ENCODE data around the gene SLC25A24. TPM values are rescaled to one million over a fixed set of nuclear protein-coding genes. Genes with fewer than 3 reads are reported as not detected.
"Not testable (repeated sequence)": the region's sequence is repeated elsewhere in the genome, so short reads cannot be mapped to it uniquely, and the experiment has no call there.

The SLC25A24 gene
- total RNA-seq, 1 donor from 2014 or later = 46.9 TPM

DNA sequence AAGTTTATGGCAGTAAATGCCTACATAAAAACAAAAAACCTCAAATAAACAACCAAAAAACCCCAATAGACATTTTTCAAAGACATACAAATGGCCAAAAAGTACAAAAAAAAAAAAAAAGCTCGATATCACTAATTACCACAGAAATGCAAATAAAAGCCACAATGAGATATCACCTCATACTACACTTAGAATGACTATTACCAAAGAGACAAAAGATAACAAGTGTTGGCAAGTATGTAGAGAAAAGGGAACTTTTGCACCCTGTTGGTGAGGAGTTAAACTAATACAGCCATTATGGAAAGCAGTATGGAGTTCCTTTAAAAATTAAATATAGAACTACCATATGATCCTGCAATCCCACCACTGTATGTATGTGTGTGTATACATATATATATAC is 21.1 kb downstream of the SLC25A24 start:
- no peak overlapping the region for H3K27ac Mint-ChIP-seq
- H3K4me3 Mint-ChIP-seq (ENCODE audit: low read depth) = no peak overlapping the region
- H3K27me3 Mint-ChIP-seq = no peaks in the 10 kb centered on the region
- peaks cover 78% of the 10 kb centered on the region for H3K36me3 Mint-ChIP-seq (ENCODE audit: insufficient read depth)
- no peak for TF ChIP-seq CTCF (IDR thresholded peaks at IDR 0.05; ENCODE audit: unreplicated experiment)
- peaks cover 43% of the 10 kb centered on the region for H3K9me3 Mint-ChIP-seq (ENCODE audit: low read depth)
- H3K4me1 Mint-ChIP-seq (ENCODE audit: low read depth) = no peaks in the 10 kb centered on the region
- DNase-seq (ENCODE audit: low spot score, unreplicated experiment) = no peak

GRCh38 chr1:108162409-108162808 is 37.7 kb downstream of the SLC25A24 start:
- H3K36me3 Mint-ChIP-seq (ENCODE audit: insufficient read depth) = peaks cover 35% of the 10 kb centered on the region
- not testable (repeated sequence) for DNase-seq (ENCODE audit: low spot score, unreplicated experiment); H3K9me3 Mint-ChIP-seq (ENCODE audit: low read depth); H3K4me3 Mint-ChIP-seq (ENCODE audit: low read depth); H3K27ac Mint-ChIP-seq; H3K27me3 Mint-ChIP-seq; H3K4me1 Mint-ChIP-seq (ENCODE audit: low read depth)

DNA sequence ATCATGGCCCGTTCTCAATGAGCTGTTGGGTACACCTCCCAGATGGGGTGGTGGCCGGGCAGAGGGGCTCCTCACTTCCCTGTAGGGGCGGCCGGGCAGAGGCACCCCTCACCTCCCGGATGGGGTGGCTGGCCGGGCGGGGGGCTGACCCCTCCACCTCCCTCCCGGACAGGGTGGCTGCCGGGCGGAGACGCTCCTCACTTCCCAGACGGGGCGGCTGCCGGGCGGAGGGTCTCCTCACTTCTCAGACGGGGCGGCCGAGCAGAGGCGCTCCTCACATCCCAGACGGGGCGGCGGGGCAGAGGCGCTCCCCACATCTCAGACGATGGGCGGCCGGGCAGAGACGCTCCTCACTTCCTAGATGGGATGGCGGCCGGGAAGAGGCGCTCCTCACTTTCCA is 40.2 kb downstream of the SLC25A24 start:
- not testable (repeated sequence) for H3K9me3 Mint-ChIP-seq (ENCODE audit: low read depth); H3K4me3 Mint-ChIP-seq (ENCODE audit: low read depth); H3K4me1 Mint-ChIP-seq (ENCODE audit: low read depth); DNase-seq (ENCODE audit: low spot score, unreplicated experiment); H3K27me3 Mint-ChIP-seq; H3K27ac Mint-ChIP-seq
- H3K36me3 Mint-ChIP-seq (ENCODE audit: insufficient read depth) = peaks cover 30% of the 10 kb centered on the region

DNA sequence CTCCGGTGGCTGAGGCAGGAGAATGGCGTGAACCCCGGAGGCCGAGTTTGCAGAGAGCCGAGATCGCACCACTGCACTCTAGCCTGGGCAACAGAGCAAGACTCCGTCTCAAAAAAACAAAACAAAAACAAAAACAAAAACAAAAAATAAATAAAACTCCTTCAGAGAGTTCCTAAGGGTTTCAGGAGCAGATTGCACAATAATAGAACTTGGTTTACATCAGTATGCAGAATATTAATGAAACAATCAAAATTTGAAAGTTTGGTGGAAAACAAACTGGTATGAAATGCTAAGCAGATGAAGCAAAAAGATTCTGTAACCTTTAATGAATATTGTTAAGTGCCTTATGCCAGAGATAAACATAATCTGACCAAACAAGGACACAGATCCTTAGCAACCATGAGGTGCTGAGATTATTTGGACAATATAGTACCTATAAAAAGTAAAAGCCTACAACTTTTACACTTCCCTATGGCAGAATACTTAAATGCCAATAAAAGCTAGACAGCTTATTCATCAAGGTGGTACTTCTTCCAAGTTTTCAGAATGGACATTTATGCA is 41.2 kb downstream of the SLC25A24 start:
- H3K4me3 Mint-ChIP-seq (ENCODE audit: low read depth) = no peak overlapping the region
- H3K27me3 Mint-ChIP-seq = no peaks in the 10 kb centered on the region
- DNase-seq (ENCODE audit: low spot score, unreplicated experiment) = no peak
- H3K4me1 Mint-ChIP-seq (ENCODE audit: low read depth) = no peaks in the 10 kb centered on the region
- peaks cover 35% of the 10 kb centered on the region for H3K36me3 Mint-ChIP-seq (ENCODE audit: insufficient read depth)
- H3K27ac Mint-ChIP-seq = no peak overlapping the region
- H3K9me3 Mint-ChIP-seq (ENCODE audit: low read depth) = no peaks in the 10 kb centered on the region
- no peak for TF ChIP-seq CTCF (IDR thresholded peaks at IDR 0.05; ENCODE audit: unreplicated experiment)

DNA sequence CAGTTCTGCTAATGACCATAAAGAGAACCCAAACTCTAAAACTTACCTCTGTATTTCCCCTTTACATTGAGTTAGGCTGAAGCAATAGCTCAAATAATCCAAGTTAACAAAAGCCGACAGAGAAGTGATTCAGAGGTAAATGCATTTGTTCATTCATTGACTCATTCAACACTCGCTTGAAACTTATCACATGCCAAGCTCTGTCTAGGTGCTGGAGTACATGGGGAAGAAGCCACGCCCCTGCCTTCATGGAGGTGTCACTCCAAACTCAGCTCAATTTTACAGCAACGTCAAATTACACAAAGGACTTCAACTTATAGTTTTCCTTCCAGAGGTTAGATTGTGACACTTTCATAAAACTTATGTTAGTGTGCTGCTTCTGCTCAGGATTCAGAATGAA is 45.8 kb downstream of the SLC25A24 start:
- Mint-ChIP-seq H3K36me3 (ENCODE audit: insufficient read depth) (peaks cover 24% of the 10 kb centered on the region), H3K4me3 (ENCODE audit: low read depth) (no peak overlapping the region), H3K27ac (no peak overlapping the region), H3K27me3 (no peaks in the 10 kb centered on the region), H3K9me3 (ENCODE audit: low read depth) (no peaks in the 10 kb centered on the region), H3K4me1 (ENCODE audit: low read depth) (no peaks in the 10 kb centered on the region)
- TF ChIP-seq CTCF (IDR thresholded peaks at IDR 0.05; ENCODE audit: unreplicated experiment) = no peak
- no peak for DNase-seq (ENCODE audit: low spot score, unreplicated experiment)

- no peak for TF ChIP-seq CTCF (IDR thresholded peaks at IDR 0.05; ENCODE audit: unreplicated experiment)
- Mint-ChIP-seq H3K4me1 (ENCODE audit: low read depth) (no peaks in the 10 kb centered on the region), H3K4me3 (ENCODE audit: low read depth) (no peak overlapping the region), H3K27me3 (no peaks in the 10 kb centered on the region), H3K9me3 (ENCODE audit: low read depth) (peaks cover 5% of the 10 kb centered on the region), H3K36me3 (ENCODE audit: insufficient read depth) (peaks cover 33% of the 10 kb centered on the region), H3K27ac (no peak overlapping the region)
- no peak for DNase-seq (ENCODE audit: low spot score, unreplicated experiment)
These were observed 47.3 kb downstream of the SLC25A24 start for GRCh38 chr1:108152782-108153222.

All from progenitor cell of endocrine pancreas (in vitro differentiated cells).